Hematopoietic multipotent progenitor cell (in vitro differentiated cells): Measurements from ENCODE around the gene ALG9. TPM values are rescaled to one million over a fixed set of nuclear protein-coding genes. Genes with fewer than 3 reads are reported as not detected.

Experiments used
- DNase-seq, 3 donors: peaks; one replicate each; pipeline ENCODE4 v3.0.0-alpha.2; 2011 to 2015; ENCODE audit warnings: low read depth in 2 of 3, low spot score in 2 of 3
- total RNA-seq: library from RNA; depleted of rRNA; stranded (reverse); fragments of >200 nt; gene quantifications from one replicate; pipeline ENCODE4 v1.2.3, GENCODE V29; 2012

ALG9 gene
- total RNA-seq, 1 donor = 27.7 TPM

DNA sequence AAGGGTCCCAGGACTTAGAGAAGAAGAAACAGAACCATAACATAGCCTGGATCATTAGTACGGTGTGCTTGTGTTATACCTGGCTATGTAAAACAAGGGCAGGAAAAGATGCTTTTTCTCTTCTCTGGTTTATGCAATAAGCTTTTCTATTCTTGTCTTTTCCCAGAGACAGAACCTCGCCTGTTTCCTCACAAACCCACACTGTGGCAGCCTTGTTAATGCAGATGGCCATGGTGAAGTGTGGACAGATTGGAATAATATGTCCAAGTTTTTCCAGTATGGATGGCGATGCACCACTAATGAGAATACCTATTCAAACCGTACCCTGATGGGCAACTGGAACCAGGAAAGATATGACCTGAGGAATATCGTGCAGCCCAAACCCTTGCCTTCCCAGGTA is 10.8 kb upstream of the ALG9 start:
- DNase-seq = no peak

DNA sequence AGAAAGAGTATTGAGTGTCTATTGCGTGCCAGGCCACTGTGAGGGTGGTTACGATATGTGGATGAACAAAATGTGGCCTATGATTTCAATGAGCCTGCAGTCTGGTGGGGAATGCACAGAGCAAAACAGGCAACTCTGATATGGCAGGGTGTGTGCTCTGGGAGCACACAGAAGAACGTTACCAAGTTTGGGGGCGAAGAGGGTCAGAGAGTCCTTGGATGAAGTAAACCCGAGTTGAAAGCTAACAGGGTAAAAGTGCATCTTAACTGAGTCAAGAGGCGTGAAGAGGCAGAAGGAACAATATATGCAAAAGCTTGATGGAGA is 8.2 kb upstream of the ALG9 start:
- DNase-seq = no peak

DNA sequence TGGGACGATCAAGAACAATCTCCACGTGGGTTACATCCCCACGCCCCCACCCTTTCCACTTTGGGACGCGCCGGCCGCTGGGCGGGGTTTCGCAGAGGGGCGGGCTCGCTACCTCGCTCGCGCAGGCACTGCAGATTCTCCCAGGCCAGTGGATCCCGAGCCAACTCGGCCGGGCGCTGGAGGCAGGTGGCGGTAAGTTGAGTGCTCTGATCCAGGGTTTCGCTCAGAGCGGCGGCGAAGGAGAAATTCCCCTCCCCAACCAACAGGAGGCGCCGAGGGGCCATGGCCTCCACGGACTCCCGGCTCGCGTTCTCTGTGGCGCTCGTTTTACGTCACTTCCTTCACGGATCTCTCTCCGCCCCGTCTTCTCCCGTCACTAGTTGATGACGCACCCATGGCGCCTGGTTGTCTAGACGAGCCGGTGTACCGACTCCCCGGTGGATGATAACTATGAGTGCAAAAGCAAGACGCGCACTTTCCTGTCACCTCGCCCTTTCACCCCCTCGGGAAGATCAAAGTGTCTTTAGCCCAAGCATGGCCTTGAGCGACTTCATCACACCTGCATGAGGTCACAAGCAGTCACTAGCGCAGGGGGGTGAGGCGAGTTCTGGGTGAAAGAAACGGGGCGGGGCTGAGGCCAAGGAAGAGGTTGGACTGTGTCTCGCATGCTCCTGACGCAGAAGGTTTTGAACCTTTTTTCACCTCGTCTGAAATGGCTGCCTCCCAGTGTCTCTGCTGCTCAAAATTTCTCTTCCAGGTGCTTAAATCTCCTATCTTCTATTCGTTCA is 7.7 kb upstream of the ALG9 start, which contains the start of the genes CFAP68 and FDXACB1:
Gene CFAP68, plus strand, starts transcription at position 693 of the 788 bp plus-strand sequence. Its CDS starts 20 bp downstream, at position 713.
Gene FDXACB1, minus strand, starts transcription at position 317 of the 788 bp plus-strand sequence. Its CDS starts 33 bp downstream, at position 284.
- DNase-seq = peak; percentile 97 to 99 (median 98)

DNA sequence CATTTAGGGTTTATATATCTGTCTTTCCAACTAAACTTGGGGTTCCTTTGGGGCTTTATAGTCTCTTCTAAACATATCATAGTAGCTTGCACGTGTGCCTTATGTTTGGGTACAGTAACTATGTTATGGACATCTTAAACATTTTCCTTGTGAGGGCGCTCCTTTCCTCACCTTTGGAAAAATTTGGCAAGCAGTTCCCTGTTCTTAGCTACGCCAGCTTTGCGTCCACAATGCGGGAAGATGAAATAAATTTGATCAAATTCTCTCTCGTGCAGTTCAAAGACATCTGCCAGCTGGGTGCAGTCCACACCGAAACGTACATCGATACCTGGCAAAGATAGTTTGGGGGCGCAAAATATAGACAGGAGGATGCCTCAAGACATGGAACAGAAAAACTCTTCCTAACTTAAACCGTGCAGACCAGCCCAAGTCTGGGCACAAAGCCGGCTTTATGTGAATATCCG is 7.0 kb upstream of the ALG9 start:
- peak in 1 of 3 donors; percentile 1 for DNase-seq

DNA sequence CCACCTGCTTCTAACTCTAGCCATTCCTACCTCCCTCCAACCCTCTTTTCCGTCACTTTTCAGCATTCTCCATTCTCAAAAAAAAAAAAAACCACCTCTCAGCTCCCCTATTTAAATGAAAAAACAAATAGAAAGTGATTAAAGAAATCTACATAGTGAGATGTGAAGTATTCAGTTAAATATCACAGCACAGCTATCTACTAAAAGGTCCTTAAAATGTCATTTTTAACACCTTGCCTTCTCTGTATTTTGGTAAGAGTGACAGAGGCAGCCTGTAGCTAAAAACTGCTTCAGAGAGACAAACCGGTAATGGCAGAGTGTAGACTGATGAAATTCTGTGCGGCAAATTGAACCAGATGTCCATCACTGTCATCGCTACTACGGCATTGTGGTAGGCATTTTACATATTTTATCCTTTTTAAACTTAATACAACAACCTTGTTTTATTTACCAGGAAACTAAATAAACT is 346 bp upstream of the ALG9 start:
- no peak for DNase-seq

DNA sequence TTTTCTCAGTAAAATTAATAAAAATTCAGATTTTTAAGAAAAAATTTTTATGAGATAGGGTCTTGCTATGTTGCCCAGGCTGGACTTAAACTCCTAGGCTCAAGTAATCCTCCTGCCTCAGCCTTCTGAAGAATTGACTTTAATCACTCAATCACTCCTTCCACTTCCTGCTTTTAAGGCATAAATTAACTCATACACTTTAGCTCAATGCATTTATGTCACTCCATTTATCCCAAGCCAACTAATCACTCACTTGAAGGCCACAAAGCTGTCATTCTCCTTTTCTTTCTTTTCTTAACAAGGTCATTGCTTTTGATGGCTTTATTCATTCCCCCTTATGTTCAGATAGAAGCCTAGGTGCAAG is 877 bp downstream of the ALG9 start:
- DNase-seq = no peak

DNA sequence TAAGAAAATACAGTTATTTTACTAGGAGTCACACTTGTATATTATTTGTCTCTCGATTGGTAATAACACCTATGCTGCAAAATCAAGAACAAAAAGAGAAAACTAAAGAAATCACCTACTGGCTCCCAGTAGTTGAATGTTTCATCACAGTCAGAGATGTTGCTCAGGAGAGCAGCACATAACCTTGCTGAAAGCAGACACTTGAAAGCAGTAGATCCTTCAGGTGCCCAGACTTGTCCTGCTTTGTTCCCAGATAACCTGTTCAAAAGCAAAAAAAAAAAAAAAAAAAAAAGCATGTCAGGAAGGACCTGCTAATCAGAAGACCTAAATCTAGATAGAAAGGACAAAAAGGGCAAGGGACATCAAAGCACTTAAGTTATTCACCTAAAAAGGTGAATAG is 1.3 kb downstream of the ALG9 start:
- no peak for DNase-seq

DNA sequence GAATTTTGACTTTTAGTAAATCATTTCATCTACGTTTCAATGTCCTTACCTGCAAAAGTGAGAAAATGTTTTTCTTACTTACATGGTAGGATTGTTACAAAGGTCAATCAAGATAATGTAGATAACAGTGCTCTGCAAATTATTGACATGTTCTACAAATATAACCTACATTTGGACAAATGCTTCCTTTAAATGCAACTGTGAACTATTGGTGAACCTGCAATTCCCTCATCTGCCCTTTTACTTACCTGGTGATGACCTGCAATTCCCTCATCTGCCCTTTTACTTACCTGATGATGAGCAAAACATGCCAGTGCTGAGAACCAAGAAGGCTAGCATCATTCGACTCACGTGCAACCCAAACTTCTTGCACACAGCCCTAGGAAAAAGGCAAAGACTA is 11.1 kb downstream of the ALG9 start:
- DNase-seq = no peak

DNA sequence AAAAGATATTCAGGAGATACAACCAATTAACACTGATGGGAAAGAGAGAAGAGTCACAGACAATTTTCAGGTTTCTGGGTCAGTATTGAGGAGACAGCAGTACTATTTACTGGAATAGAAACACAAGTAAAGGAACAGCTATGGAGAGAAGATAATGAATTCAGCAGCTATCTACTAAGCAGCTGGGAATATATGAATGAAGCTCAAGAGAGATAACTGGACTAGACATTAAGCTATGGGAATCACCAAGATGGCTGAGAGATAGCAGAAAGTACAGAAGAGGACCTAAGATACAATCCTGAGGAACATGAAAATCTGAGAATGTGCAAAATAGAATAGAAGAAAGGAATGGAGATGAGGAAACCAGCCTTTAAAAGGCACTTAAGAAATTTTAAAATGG is 15.9 kb downstream of the ALG9 start:
- no peak for DNase-seq

DNA sequence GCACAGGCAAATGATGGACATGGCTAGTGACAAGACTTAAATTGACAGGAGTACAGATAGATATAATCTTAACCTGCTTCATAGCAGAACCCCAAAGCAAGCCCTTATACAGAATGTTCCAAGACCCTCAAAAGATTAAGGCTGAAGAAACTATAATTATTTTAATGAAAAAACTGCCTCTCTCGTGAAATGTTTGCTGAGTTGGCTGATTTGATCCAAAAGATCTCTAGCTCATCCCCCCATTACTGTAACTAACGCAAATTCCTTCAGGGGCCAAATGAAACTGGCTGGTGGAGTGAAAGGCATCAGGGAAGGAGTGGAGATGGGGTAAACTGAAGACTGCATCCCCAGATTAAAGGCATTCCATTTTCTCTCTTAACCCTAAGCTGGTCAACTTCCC is 19.3 kb downstream of the ALG9 start:
- DNase-seq = no peak

DNA sequence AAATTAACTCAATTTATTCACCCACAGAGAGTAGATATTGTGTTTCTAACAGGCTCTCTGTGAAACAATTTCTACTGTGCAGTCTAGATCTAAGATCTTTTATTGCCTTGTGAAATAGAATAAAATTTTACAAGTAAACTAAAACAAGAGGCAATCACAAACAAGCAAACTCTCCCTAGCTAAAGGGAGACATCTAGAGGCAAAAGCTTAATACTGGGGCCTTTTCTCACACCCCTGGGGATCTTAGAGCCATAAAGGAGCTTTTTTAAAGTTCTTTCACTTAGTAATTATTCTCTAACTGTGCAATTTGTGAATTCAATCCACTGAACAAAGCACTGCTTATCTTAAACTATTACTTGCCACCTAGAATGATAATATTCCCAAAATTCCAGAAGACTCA is 19.7 kb downstream of the ALG9 start:
- peak in 1 of 3 donors; percentile 28 for DNase-seq

DNA sequence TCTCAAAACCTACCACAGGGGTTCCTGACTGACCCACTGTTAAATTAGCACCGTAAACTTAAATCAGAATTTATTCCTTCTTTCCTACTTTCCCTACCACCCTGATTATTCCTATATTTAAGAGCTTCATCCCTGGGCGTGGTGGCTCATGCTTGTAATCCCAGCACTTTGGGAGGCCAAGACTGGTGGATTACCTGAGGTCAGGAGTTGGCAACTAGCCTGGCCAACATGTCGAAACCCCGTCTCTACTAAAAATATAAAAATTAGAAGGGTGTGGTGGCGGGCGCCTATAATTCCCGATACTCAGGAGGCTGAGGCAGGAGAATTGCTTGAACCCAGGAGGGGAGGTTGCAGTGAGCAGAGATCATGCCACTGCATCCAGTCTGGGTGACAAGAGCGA is 20.3 kb downstream of the ALG9 start:
- no peak for DNase-seq

DNA sequence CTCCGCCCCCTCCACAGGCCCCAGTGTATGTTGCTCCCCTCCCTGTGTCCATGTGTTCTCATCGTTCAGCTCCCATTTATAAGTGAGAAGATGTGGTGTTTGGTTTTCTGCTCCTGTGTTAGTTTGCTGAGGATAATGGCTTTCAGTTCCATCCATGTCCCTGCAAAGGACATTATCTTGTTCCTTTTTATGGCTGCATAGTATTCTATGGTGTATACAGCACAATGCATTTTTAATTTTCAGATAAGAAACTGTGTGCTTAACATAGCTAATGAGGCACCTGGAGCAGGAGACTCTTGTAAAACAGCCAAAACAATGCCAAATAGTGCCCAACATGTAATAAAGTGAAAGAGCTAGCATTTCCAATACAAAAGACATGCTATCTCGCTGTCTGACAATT is 21.8 kb downstream of the ALG9 start:
- DNase-seq = no peak

DNA sequence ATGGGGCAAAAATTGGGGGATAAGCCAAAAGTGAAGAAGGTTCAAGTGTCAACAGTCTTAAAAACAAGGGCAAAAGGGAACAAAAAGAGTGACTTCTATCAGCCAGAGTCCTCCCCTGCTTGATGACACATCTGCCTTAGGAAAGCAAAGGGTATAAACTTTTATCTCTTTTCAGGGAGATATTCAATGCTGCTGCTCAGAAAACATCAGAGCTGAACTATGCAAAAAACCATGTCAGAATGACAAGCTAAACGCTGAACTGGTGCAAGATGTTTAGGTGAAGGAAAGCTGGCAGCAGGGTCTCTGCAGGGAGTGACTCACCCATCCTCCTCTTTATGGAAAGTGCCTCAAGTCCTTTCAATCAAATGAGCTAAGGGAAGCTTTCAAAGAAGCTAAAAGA is 24.7 kb downstream of the ALG9 start:
- DNase-seq = no peak

DNA sequence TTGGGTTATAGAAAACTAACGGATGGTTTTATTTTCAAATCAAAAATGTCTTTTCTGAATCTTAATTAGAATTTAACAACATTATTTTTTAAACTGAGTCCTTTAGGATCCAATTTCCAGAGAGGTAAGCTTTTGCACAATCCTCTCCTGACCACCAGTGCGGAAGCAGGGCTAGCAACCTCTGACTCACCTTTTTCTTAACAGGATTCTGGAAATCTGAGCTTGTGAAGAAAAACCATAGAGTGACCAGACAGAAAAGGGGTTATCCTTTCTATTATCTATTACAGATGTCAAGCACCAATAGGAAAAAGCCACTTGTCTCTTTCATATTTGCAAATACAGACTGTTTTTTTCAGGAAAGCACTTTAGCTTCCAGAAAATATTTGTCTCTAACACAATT is 25.3 kb downstream of the ALG9 start:
- no peak for DNase-seq

DNA sequence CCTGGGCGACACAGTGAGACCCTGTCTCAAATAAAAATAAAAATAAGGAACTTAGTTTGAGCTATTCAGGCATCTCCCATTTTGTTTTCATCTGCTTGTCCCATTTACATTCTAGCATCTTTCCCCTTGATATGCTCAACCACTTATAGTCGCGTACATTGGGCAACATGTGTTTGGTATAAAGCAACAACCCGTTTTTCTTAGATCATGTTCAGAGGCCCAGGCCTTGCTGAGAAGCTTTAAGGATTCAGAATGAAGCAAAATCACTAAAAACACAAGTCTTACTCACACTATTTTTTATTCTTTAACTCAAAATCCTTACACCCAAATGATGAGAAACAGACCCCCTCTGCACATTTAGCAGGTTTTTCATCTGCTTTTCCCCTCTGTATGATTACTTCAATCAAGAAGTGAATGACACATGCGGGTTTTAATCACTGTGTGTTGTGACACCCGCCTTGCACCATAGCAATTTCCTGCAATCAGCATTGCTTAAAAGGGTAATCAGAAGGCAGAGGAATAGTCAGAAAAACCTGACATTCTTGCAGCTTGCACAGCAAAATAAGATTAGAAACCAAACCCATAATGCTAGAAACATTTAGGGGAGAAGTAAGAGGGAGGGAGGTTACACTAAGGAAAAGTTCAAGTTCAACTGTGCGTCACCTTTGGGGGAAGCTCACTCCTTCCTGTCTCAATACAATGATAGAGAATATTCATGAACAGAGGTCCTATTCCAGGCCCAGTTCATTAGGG is 25.9 kb downstream of the ALG9 start:
- DNase-seq = no peak

DNA sequence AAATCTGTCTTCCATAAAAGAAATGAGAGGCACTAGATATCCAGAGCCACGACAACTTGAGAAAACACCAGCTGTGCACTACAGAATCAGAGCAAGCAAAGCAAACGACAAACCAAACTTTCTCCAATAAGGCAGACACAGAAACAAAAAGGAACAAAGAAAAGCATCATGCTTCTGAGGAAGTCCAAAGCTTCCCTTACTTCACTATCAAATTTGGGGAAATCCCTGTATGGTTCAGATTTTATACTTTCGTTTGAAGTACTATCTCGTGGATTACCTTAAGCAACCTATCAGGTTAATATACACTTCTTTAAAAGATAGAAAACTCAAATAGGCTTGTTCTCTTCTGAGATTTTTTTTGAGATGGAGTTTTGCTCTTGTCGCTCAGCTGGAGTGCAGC is 27.7 kb downstream of the ALG9 start:
- DNase-seq = no peak

DNA sequence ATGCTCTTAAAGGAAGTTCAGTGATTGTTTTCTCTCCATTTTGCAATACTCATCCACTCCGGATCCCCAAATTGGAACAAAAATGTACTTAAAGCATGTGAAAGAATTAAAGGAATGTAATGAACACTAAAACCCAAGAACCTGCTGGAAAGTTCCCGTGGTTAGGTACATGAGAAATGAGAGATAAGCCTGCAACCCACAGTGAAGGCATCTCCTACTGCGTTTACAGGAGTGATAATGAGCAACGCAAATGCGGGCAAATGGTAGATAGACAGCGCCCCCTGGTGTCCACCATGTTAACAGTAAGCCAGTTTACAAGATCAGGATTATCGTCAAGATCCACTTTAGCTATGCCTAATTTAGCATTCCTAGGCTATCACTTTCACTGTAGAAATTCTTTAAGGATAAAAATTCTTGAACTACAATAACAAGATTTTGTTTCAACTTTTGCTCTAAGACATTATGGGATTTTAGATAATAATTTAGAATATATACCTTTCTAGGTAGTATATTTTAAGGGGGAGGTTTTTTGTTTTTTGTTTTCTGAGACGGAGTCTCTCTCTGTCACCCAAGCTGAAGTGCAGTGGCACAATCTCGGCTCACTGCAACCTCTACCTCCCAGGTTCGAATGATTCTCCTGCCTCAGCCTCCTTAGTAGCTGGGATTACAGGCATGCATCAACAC is 29.9 kb downstream of the ALG9 start:
- DNase-seq = peak; percentile 68 to 86 (median 76)

DNA sequence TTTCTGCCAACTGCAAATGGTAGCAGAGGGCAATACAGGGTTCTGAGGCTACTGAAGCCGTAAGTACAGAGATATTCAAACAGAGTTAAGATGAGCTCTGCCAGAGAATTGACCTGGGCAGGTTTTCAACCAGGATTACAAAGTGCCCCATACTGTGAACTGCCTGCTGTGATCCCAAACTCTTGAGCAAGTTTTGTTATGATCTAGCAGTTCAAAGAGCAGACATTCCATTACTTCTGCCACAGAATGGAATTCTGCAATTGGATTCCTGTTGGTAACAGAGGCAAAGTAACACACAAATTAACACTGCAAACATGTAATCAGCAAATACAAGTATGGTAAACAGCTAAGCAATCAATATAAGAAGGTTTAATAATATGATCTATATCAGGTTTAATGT is 31.2 kb downstream of the ALG9 start:
- DNase-seq = no peak

DNA sequence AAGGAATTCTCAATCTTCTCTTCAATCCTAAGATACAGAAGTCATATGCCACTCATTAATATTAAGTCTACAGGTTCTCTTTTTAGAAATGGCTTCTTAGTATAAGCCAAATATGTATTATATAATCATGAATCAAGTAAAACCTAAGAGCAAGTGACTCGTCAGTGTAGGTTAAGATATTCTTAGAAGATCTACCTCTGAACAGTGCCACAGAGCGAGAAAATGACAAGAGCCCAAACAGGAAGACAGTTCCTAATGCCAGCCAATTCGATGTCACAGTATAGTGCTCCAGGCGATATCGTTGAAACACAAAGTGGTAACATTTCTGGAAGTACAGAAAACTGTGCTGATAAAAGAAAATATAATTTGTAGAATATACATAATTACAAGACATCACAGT is 33.3 kb downstream of the ALG9 start:
- DNase-seq = no peak

DNA sequence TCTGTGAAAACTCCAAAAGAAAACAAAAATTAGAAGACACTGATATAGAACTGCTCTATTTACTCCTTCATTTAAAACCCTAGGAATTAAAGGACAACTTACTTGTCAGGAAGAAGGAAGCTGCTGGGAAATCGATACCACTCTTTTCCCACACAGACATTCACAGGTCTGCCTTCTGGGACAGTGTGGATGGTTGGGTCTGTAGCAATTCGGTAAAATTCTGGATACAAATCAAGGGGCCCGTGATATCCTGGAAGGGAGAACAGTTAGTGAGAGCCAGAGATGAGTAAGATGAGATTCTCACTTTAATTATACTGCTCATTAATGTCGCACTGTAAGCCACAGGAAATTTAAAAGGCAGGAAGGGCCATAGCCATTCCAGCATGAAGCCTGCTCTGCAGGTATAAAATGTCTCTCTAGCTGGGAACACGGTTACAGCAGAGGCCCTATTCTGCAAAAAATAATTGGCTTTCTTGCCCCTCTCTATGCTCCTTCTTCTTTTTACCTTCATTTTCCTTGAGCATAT is 34.0 kb downstream of the ALG9 start:
- no peak for DNase-seq
